CD4-positive, alpha-beta memory T cell (primary cell): ENCODE data around the gene SPAG6. TPM values are rescaled to one million over a fixed set of nuclear protein-coding genes. Genes with fewer than 3 reads are reported as not detected.

Experiments
- CTCF ChIA-PET: fragments of 350-600 bp; sonication (Branson Sonifier 250); formaldehyde crosslinking; loops from one replicate; lab custom pipeline; 2021; ENCODE audit warnings: inconsistent platforms; ENCODE audit not compliant: partially characterized antibody; lab: Charles Lee
- POLR2A ChIA-PET: fragments of 350-600 bp; sonication (Branson Sonifier 250); formaldehyde crosslinking; loops from one replicate; lab custom pipeline; 2021; ENCODE audit not compliant: partially characterized antibody; lab: Charles Lee
- DNase-seq, 5 donors: peaks; one replicate each; pipeline versions ENCODE4 v3.0.0 to v3.0.0-alpha.2; 2020 to 2022; ENCODE audit warnings: mixed read lengths in 1 of 5
- H3K27ac ChIP-seq: one replicate; pipeline ENCODE4 v1.7.0; 2013; ENCODE audit warnings: low read depth, low read length
- H3K27me3 ChIP-seq: 2 replicates; pipeline ENCODE4 v1.7.0; 2013; ENCODE audit warnings: mild to moderate bottlenecking, low read length, moderate library complexity; ENCODE audit not compliant: insufficient read depth
- H3K36me3 ChIP-seq: 2 replicates; pipeline ENCODE4 v1.7.0; 2013; ENCODE audit warnings: mild to moderate bottlenecking, low read length, moderate library complexity; ENCODE audit not compliant: insufficient read depth
- H3K4me1 ChIP-seq: 2 replicates; pipeline ENCODE4 v1.7.0; 2013; ENCODE audit warnings: mild to moderate bottlenecking, low read length, moderate library complexity; ENCODE audit not compliant: insufficient read depth
- H3K4me3 ChIP-seq, 2 donors: one replicate each; pipeline ENCODE4 v1.7.0; 2013; ENCODE audit warnings: low read length in 2 of 2, mild to moderate bottlenecking in 1 of 2
- H3K9me3 ChIP-seq, 2 donors: one replicate each; pipeline ENCODE4 v1.7.0; 2013; ENCODE audit warnings: low read length in 2 of 2, control low read depth in 1 of 2; ENCODE audit not compliant: control insufficient read depth in 1 of 2
- H3K27ac Mint-ChIP-seq, 7 donors: one replicate each; pipeline ENCODE4 v1.8.0; 2020 to 2021; ENCODE audit warnings: mixed read lengths in 7 of 7, mild to moderate bottlenecking in 6 of 7, inconsistent platforms in 3 of 7, moderate library complexity in 3 of 7
- H3K27me3 Mint-ChIP-seq, 2 donors: one replicate each; pipeline ENCODE4 v1.8.0; 2020 to 2021; ENCODE audit warnings: mixed read lengths in 2 of 2
- H3K36me3 Mint-ChIP-seq, 2 donors: one replicate each; pipeline ENCODE4 v1.8.0; 2020 to 2021; ENCODE audit warnings: mixed read lengths in 2 of 2, inconsistent platforms in 1 of 2, mild to moderate bottlenecking in 1 of 2
- H3K4me1 Mint-ChIP-seq, 4 donors: one replicate each; pipeline ENCODE4 v1.8.0; 2020 to 2021; ENCODE audit warnings: mixed read lengths in 4 of 4, mild to moderate bottlenecking in 1 of 4
- H3K4me3 Mint-ChIP-seq, 8 donors: one replicate each; pipeline ENCODE4 v1.8.0; 2020 to 2021; ENCODE audit warnings: mixed read lengths in 8 of 8, mild to moderate bottlenecking in 7 of 8, moderate library complexity in 6 of 8, inconsistent platforms in 3 of 8
- H3K9me3 Mint-ChIP-seq, 8 donors: one replicate each; pipeline ENCODE4 v1.8.0; 2020 to 2021; ENCODE audit warnings: mixed read lengths in 8 of 8, mild to moderate bottlenecking in 5 of 8, inconsistent platforms in 3 of 8, moderate library complexity in 1 of 8
- intact Hi-C: fragments of 100-400 bp; cut with micrococcal nuclease; formaldehyde crosslinking; loops from one replicate; pipeline ENCODE4 v1.15.1; 2023
- polyA plus RNA-seq, 2 donors: library from polyadenylated mRNA; unstranded; fragments of 300-500 nt; fragmentation: Illumina TruSeq; gene quantifications; one replicate each; pipeline ENCODE4 v1.2.3, GENCODE V29; 2021
- total RNA-seq, 2 experiments: library from RNA; stranded (reverse); gene quantifications; one replicate each; pipeline ENCODE4 v1.2.3, GENCODE V29; 2021

Gene SPAG6
- total and polyA plus RNA-seq, 4 experiments from 2014 or later, result not detected

- Histone ChIP-seq H3K4me3 (peak overlapping the region in 1 of 2 donors; percentile 87), H3K4me1 (peaks cover 15% of the 10 kb centered on the region), H3K36me3 (no peaks in the 10 kb centered on the region), H3K9me3 (no peaks in the 10 kb centered on the region), H3K27me3 (no peaks in the 10 kb centered on the region), H3K27ac (peak overlapping the region; percentile 13)
- no peaks in the 10 kb centered on the region for H3K9me3 Mint-ChIP-seq
- H3K4me1 Mint-ChIP-seq, result peaks cover 24 to 53% (median 28%) of the 10 kb centered on the region in 4 donors
- CTCF ChIA-PET, result interaction anchor here (1.4 to 3.2 kb wide), 3 partner anchors 209 to 551 kb away, joined by 3 to 15 read pairs (median 3); no protein-coding TSS in a partner anchor
- intact Hi-C loops, result loop anchor here (5.0 to 10.0 kb wide), 4 partner anchors 96 to 944 kb away; no protein-coding TSS in a partner anchor
- peak overlapping the region; percentile 83 to 99 (median 97) for H3K27ac Mint-ChIP-seq
- no peaks in the 10 kb centered on the region for H3K27me3 Mint-ChIP-seq
- H3K4me3 Mint-ChIP-seq, result peak overlapping the region; percentile 92 to 97 (median 96)
- POLR2A ChIA-PET, result interaction anchor here (2.2 to 6.3 kb wide), 7 partner anchors 93 to 208 kb away, joined by 9 to 97 read pairs (median 52); partner anchors contain the start of genes BMI1 and COMMD3
- H3K36me3 Mint-ChIP-seq, result peaks cover 0 to 12% of the 10 kb centered on the region in 2 donors
- no peak for DNase-seq
Measured at GRCh38 chr10:22438711-22439110, 93.4 kb downstream of the SPAG6 start.

- DNase-seq, result no peak
- POLR2A ChIA-PET, result no interaction called here
- no peaks in the 10 kb centered on the region for H3K36me3 ChIP-seq
- peaks cover 15% of the 10 kb centered on the region for H3K4me1 ChIP-seq
- no peaks in the 10 kb centered on the region for H3K27me3 ChIP-seq
- Mint-ChIP-seq H3K9me3 (no peaks in the 10 kb centered on the region), H3K4me3 (no peak overlapping the region), H3K27me3 (peaks cover 3 to 6% of the 10 kb centered on the region in 2 donors), H3K4me1 (peaks cover 19 to 35% (median 23%) of the 10 kb centered on the region in 4 donors), H3K36me3 (peaks cover 0 to 9% of the 10 kb centered on the region in 2 donors), H3K27ac (no peak overlapping the region)
- no peak overlapping the region for H3K27ac ChIP-seq
- H3K4me3 ChIP-seq, result no peak overlapping the region
- CTCF ChIA-PET, result no interaction called here
- intact Hi-C loops, result no loop called here
- H3K9me3 ChIP-seq, result no peaks in the 10 kb centered on the region
Measured at GRCh38 chr10:22442063-22442462, 96.8 kb downstream of the SPAG6 start.

GRCh38 chr10:22442468-22442867 is 97.2 kb downstream of the SPAG6 start:
- Mint-ChIP-seq H3K27ac (no peak overlapping the region), H3K36me3 (peaks cover 0 to 7% of the 10 kb centered on the region in 2 donors), H3K9me3 (no peaks in the 10 kb centered on the region), H3K27me3 (peaks cover 3 to 6% of the 10 kb centered on the region in 2 donors), H3K4me3 (no peak overlapping the region), H3K4me1 (peaks cover 19 to 31% (median 23%) of the 10 kb centered on the region in 4 donors)
- H3K27ac ChIP-seq, result no peak overlapping the region
- H3K9me3 ChIP-seq, result no peaks in the 10 kb centered on the region
- H3K4me3 ChIP-seq, result no peak overlapping the region
- intact Hi-C loops, result no loop called here
- DNase-seq, result no peak
- H3K27me3 ChIP-seq, result no peaks in the 10 kb centered on the region
- H3K36me3 ChIP-seq, result no peaks in the 10 kb centered on the region
- peaks cover 15% of the 10 kb centered on the region for H3K4me1 ChIP-seq
- POLR2A ChIA-PET, result no interaction called here
- CTCF ChIA-PET, result no interaction called here

GRCh38 chr10:22443175-22443901 is 98.0 kb downstream of the SPAG6 start:
- H3K27me3 Mint-ChIP-seq, result peaks cover 3 to 6% of the 10 kb centered on the region in 2 donors
- no peak overlapping the region for H3K4me3 ChIP-seq
- no peaks in the 10 kb centered on the region for H3K36me3 ChIP-seq
- peaks cover 14 to 22% (median 17%) of the 10 kb centered on the region in 4 donors for H3K4me1 Mint-ChIP-seq
- H3K36me3 Mint-ChIP-seq, result peaks cover 0 to 1% of the 10 kb centered on the region in 2 donors
- no peaks in the 10 kb centered on the region for H3K9me3 ChIP-seq
- H3K4me1 ChIP-seq, result peaks cover 9% of the 10 kb centered on the region
- no peak for DNase-seq
- no peaks in the 10 kb centered on the region for H3K9me3 Mint-ChIP-seq
- POLR2A ChIA-PET, result interaction anchor here (0.6 kb wide), 1 partner anchor 999 kb away, joined by 3 read pairs; no protein-coding TSS in a partner anchor
- no peak overlapping the region for H3K27ac Mint-ChIP-seq
- intact Hi-C loops, result no loop called here
- no peak overlapping the region for H3K4me3 Mint-ChIP-seq
- CTCF ChIA-PET, result no interaction called here
- H3K27ac ChIP-seq, result no peak overlapping the region
- H3K27me3 ChIP-seq, result no peaks in the 10 kb centered on the region

GRCh38 chr10:22444219-22444788 is 99.0 kb downstream of the SPAG6 start:
- H3K4me1 Mint-ChIP-seq, result peaks cover 6 to 12% (median 8%) of the 10 kb centered on the region in 4 donors
- peaks cover 0 to 1% of the 10 kb centered on the region in 2 donors for H3K36me3 Mint-ChIP-seq
- ChIA-PET CTCF (no interaction called here), POLR2A (no interaction called here)
- DNase-seq, result no peak
- H3K27ac Mint-ChIP-seq, result no peak overlapping the region
- Histone ChIP-seq H3K27ac (no peak overlapping the region), H3K4me1 (no peaks in the 10 kb centered on the region), H3K4me3 (no peak overlapping the region), H3K9me3 (no peaks in the 10 kb centered on the region), H3K27me3 (no peaks in the 10 kb centered on the region), H3K36me3 (no peaks in the 10 kb centered on the region)
- intact Hi-C loops, result no loop called here
- peaks cover 5 to 6% of the 10 kb centered on the region in 2 donors for H3K27me3 Mint-ChIP-seq
- H3K4me3 Mint-ChIP-seq, result no peak overlapping the region
- H3K9me3 Mint-ChIP-seq, result no peaks in the 10 kb centered on the region

GRCh38 chr10:22445495-22445894 is 100.2 kb downstream of the SPAG6 start:
- intact Hi-C loops, result no loop called here
- DNase-seq, result no peak
- Histone ChIP-seq H3K27ac (no peak overlapping the region), H3K36me3 (no peaks in the 10 kb centered on the region), H3K27me3 (no peaks in the 10 kb centered on the region), H3K9me3 (no peaks in the 10 kb centered on the region), H3K4me3 (no peak overlapping the region), H3K4me1 (no peaks in the 10 kb centered on the region)
- POLR2A ChIA-PET, result interaction anchor here (4.2 kb wide), 1 partner anchor 9 kb away, joined by 20 read pairs; no protein-coding TSS in a partner anchor
- Mint-ChIP-seq H3K4me1 (peaks cover 0 to 5% (median 2%) of the 10 kb centered on the region in 4 donors), H3K27ac (peak overlapping the region in 3 of 7 donors; percentile 25 to 62 (median 43)), H3K27me3 (peaks cover 6 to 9% of the 10 kb centered on the region in 2 donors), H3K4me3 (no peak overlapping the region), H3K9me3 (no peaks in the 10 kb centered on the region), H3K36me3 (no peaks in the 10 kb centered on the region)
- CTCF ChIA-PET, result no interaction called here

- no peaks in the 10 kb centered on the region for H3K36me3 ChIP-seq
- ChIA-PET CTCF (interaction anchor here (0.9 kb wide), 1 partner anchor 456 kb away, joined by 3 read pairs; no protein-coding TSS in a partner anchor), POLR2A (interaction anchor here (4.2 kb wide), 1 partner anchor 10 kb away, joined by 20 read pairs; no protein-coding TSS in a partner anchor)
- no peaks in the 10 kb centered on the region for H3K4me1 Mint-ChIP-seq
- DNase-seq, result no peak
- peaks cover 0 to 3% of the 10 kb centered on the region in 2 donors for H3K36me3 Mint-ChIP-seq
- peaks cover 0 to 4% (median 0%) of the 10 kb centered on the region in 8 donors for H3K9me3 Mint-ChIP-seq
- intact Hi-C loops, result no loop called here
- H3K27me3 ChIP-seq, result no peaks in the 10 kb centered on the region
- no peak overlapping the region for H3K4me3 Mint-ChIP-seq
- H3K4me3 ChIP-seq, result no peak overlapping the region
- H3K27ac Mint-ChIP-seq, result no peak overlapping the region
- no peaks in the 10 kb centered on the region for H3K4me1 ChIP-seq
- no peak overlapping the region for H3K27ac ChIP-seq
- H3K9me3 ChIP-seq, result no peaks in the 10 kb centered on the region
- H3K27me3 Mint-ChIP-seq, result peaks cover 6 to 16% of the 10 kb centered on the region in 2 donors
Measured at GRCh38 chr10:22447068-22447467, 101.8 kb downstream of the SPAG6 start.
